HFFc6 (cell line): ENCODE results near the gene ACVR1B. TPM values are rescaled to one million over a fixed set of nuclear protein-coding genes. Genes with fewer than 3 reads are reported as not detected.

Source experiments
- DNase-seq: peaks from one replicate; pipeline ENCODE4 v3.0.0-alpha.2; 2018
- H3K27ac Mint-ChIP-seq: 2 replicates; pipeline ENCODE4 v1.8.0; 2020; ENCODE audit warnings: mild to moderate bottlenecking, mixed read lengths
- H3K27me3 Mint-ChIP-seq: 2 replicates; pipeline ENCODE4 v1.8.0; 2021; ENCODE audit warnings: mild to moderate bottlenecking, moderate library complexity, mixed read lengths; ENCODE audit not compliant: insufficient read depth
- H3K36me3 Mint-ChIP-seq: 2 replicates; pipeline ENCODE4 v1.8.0; 2021; ENCODE audit warnings: low read depth, mixed read lengths
- H3K4me1 Mint-ChIP-seq: 2 replicates; pipeline ENCODE4 v1.8.0; 2020; ENCODE audit warnings: low read depth, mixed read lengths
- H3K4me3 Mint-ChIP-seq: 2 replicates; pipeline ENCODE4 v1.8.0; 2020; ENCODE audit warnings: mild to moderate bottlenecking, moderate library complexity, mixed read lengths
- H3K9me3 Mint-ChIP-seq: 2 replicates; pipeline ENCODE4 v1.8.0; 2020; ENCODE audit warnings: mild to moderate bottlenecking, mixed read lengths
- total RNA-seq, 6 experiments: library from RNA; stranded (reverse); fragmentation: NEBNext Ultra II Directional; extraction: Animal tissue kit (Norgen Biotek cat#: 25700); gene quantifications; 2 replicates in 1 of 6; 3 replicates in 5 of 6; pipeline ENCODE4 v1.2.3, GENCODE V29; 2021
- TF ChIP-seq, protein P1 (sequence below): fragments of 200-600 bp; sonication (generic); IDR thresholded peaks from 2 replicates; pipeline ENCODE4 v1.5.0; 2021; ENCODE audit warnings: antibody characterized with exemption, mild to moderate bottlenecking

The ACVR1B gene
- total RNA-seq, 6 experiments from 2014 or later, result 13.1 to 15.2 (median 14.0) TPM

DNA sequence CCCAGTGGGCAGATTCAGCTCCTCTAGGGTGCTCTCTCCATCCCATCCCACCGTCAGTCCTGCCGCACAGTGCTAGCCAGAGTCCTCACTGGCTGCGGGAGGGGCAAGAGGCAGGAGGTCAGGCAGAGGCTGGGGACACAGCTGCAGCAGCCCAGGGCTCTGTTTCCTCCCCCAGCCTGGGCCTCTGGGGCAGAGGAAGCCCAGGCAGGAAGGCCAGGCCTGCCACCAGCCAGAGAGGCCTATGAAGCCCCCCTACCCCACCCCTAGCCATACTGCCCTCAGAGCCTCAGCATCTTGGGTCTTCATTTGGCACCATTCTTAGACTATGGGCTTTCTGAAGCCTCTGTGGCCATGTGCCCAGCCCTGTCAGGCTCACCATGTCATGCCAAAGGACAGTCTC lies 40.8 kb upstream of the ACVR1B start:
- Mint-ChIP-seq H3K27ac (no peak overlapping the region), H3K36me3 (no peaks in the 10 kb centered on the region), H3K9me3 (no peaks in the 10 kb centered on the region), H3K27me3 (peaks cover 4% of the 10 kb centered on the region; the same call in 1 of the 2 replicates), H3K4me3 (no peak overlapping the region), H3K4me1 (peaks cover 46% of the 10 kb centered on the region)
- TF ChIP-seq, protein P1, sequence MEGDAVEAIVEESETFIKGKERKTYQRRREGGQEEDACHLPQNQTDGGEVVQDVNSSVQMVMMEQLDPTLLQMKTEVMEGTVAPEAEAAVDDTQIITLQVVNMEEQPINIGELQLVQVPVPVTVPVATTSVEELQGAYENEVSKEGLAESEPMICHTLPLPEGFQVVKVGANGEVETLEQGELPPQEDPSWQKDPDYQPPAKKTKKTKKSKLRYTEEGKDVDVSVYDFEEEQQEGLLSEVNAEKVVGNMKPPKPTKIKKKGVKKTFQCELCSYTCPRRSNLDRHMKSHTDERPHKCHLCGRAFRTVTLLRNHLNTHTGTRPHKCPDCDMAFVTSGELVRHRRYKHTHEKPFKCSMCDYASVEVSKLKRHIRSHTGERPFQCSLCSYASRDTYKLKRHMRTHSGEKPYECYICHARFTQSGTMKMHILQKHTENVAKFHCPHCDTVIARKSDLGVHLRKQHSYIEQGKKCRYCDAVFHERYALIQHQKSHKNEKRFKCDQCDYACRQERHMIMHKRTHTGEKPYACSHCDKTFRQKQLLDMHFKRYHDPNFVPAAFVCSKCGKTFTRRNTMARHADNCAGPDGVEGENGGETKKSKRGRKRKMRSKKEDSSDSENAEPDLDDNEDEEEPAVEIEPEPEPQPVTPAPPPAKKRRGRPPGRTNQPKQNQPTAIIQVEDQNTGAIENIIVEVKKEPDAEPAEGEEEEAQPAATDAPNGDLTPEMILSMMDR, result no peak
- no peak for DNase-seq

DNA sequence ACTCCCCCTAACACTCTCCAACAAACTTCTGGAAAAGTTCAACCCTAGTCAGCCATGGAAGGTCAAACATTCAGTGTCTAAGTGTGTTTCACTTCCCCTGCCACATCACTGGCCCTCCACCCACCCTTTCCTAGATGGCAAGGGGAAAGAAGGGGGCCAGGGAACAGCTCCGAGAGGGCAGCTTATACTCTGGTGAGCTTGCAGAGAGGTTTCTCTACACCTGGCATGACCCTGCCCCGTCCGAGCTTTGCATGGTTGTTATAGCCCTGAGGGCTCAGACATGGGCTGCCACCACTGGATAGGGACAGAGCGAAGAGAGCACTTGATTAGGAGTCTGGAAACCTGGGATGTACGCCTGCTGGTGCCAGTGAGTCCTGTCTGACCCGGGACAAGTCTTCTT lies 40.2 kb upstream of the ACVR1B start:
- Mint-ChIP-seq H3K4me3 (no peak overlapping the region), H3K9me3 (no peaks in the 10 kb centered on the region), H3K27ac (0 out of 2 replicates have a peak overlapping the region, but pooled peaks have one; percentile 3), H3K36me3 (no peaks in the 10 kb centered on the region), H3K4me1 (peaks cover 40% of the 10 kb centered on the region), H3K27me3 (peaks cover 4% of the 10 kb centered on the region; the same call in 1 of the 2 replicates)
- DNase-seq, result no peak
- TF ChIP-seq, protein P1, result no peak

DNA sequence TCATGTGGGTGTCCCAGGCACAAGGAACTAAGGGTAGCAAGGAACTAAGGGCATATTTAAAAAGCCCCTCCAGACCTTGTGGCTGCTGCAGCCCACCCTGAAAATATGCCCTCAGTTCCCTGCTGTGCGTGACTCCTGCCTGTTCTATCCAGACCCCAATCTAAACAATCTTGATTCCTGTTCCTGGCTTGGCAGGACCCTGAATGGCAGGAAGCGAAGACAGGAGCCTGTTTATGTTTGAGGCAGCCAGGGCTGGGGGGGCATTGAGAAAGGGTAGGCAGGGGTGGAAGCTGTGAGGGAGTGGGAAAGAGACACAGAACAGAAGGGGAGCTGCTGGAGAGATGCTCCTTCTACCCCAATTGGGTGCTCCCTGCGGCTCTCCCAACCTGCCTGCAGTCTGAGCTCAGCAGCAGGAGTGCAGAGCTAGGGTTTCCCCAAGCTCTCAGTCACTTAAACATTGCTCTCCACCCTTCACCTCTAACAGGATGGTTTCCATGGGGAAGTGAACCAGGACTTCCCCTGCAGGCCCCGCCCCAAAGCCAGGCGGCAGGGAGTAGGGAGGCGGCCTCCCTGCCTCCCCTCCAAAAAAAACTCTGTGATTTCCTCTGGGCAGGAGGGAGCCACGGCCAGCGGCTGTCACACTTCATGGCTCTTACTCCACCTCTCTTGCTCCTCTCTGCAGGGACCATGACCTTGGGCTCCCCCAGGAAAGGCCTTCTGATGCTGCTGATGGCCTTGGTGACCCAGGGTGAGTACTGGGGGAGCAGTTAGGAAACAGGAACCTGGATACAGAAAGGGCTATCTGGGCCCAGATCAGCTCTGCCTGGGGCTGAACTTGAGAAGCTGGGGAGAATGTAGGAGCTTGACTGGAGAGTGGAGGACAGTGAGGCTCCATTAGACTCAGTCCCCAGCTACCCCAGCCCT lies 39.4 kb upstream of the ACVR1B start:
- Mint-ChIP-seq H3K27ac (0 out of 2 replicates have a peak overlapping the region, but pooled peaks have one; percentile 3), H3K27me3 (peaks cover 4% of the 10 kb centered on the region; the same call in 1 of the 2 replicates), H3K36me3 (no peaks in the 10 kb centered on the region), H3K4me1 (peaks cover 37% of the 10 kb centered on the region), H3K4me3 (no peak overlapping the region), H3K9me3 (no peaks in the 10 kb centered on the region)
- TF ChIP-seq, protein P1, result no peak
- DNase-seq, result no peak

DNA sequence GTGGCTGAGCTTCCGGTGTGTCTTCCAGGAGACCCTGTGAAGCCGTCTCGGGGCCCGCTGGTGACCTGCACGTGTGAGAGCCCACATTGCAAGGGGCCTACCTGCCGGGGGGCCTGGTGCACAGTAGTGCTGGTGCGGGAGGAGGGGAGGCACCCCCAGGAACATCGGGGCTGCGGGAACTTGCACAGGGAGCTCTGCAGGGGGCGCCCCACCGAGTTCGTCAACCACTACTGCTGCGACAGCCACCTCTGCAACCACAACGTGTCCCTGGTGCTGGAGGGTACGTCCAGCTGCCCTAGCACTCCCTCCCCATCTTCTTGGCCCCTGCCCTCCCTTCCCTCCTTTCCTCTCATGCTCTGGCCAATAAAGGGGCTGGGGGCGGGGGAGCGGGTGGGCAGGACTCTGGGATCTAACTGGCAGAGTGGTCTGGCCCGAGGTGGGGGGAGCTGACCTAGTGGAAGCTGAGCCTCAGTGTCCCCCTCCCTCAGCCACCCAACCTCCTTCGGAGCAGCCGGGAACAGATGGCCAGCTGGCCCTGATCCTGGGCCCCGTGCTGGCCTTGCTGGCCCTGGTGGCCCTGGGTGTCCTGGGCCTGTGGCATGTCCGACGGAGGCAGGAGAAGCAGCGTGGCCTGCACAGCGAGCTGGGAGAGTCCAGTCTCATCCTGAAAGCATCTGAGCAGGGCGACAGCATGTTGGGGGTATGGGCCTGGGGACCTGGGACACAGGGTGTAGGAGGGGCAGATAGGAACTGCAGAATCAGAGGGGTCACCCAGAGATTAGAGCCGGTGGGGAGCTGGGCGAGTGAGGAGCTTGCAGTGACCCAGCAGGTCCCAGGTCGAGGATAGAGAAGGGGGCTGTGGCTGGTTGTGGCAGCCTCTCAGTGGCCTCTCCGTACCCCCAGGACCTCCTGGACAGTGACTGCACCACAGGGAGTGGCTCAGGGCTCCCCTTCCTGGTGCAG lies 38.1 kb upstream of the ACVR1B start:
- Mint-ChIP-seq H3K4me3 (no peak overlapping the region), H3K9me3 (no peaks in the 10 kb centered on the region), H3K27me3 (no peaks in the 10 kb centered on the region), H3K27ac (no peak overlapping the region), H3K36me3 (no peaks in the 10 kb centered on the region), H3K4me1 (peaks cover 32% of the 10 kb centered on the region)
- TF ChIP-seq, protein P1, result peak; percentile 35; the same call in 1 of the 2 replicates
- DNase-seq, result no peak

DNA sequence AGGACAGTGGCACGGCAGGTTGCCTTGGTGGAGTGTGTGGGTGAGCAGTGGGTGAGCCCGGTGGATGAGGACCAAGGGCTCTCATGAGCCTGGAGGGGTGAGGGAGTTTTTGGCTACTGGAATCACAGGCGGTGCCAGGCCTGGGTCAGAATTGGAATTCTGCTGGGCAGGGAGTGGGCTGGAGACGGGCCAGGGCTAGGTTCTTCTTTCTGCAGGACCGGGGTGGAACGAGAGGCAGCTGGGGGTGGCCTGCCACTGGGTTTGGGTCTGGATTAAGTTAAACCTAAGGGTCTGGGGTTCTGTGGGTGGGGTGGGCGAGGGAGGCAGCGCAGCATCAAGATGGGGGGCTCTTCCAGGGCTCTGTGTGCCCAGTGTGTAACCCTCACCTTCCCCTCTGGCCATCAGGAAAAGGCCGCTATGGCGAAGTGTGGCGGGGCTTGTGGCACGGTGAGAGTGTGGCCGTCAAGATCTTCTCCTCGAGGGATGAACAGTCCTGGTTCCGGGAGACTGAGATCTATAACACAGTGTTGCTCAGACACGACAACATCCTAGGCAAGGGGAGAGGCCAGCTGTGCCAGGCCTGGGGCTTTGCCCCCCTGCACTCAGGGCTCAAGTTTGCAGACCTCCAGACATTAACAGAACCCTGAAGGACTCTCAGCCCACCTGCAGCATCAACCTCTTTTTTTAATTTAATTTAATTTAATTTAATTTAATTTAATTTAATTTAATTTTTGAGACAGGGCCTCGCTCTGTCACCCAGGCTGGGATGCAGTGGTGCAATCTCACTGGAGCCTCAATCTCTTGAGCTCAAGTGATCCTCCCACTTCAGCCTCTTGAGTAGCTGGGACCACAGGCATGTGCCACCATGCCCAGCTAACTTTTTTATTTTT lies 37.2 kb upstream of the ACVR1B start:
- no peak overlapping the region for H3K4me3 Mint-ChIP-seq
- H3K4me1 Mint-ChIP-seq, result peaks cover 27% of the 10 kb centered on the region
- TF ChIP-seq, protein P1, result no peak
- no peak for DNase-seq
- no peak overlapping the region for H3K27ac Mint-ChIP-seq
- H3K36me3 Mint-ChIP-seq, result no peaks in the 10 kb centered on the region
- H3K9me3 Mint-ChIP-seq, result no peaks in the 10 kb centered on the region
- H3K27me3 Mint-ChIP-seq, result no peaks in the 10 kb centered on the region
